ENCODE measurements around the gene FIS1. TPM values are rescaled to one million over a fixed set of nuclear protein-coding genes. Genes with fewer than 3 reads are reported as not detected.
"Not testable (repeated sequence)": the region's sequence is repeated elsewhere in the genome, so short reads cannot be mapped to it uniquely, and the experiment has no call there.

Gene FIS1
- total RNA-seq, 1 experiment from 2014 or later: 124 TPM

GRCh38 chr7:101294039-101294831 lies 49.4 kb upstream of the FIS1 start:
- peaks cover 15% of the 10 kb centered on the region; the same call in 1 of the 2 replicates for H3K4me1 ChIP-seq (ENCODE audit: insufficient read depth, low read length)
- no peaks in the 10 kb centered on the region for H3K23me2 ChIP-seq (ENCODE audit: insufficient read length, low read depth, low read length, poor library complexity, severe bottlenecking)
- DNase-seq: peak; percentile 97
- no peak overlapping the region for H3T11ph ChIP-seq (ENCODE audit: low read length)
- H4K5ac ChIP-seq (ENCODE audit: insufficient read length, low read depth, low read length): peak overlapping the region; percentile 19
- no peaks in the 10 kb centered on the region for H4K20me1 ChIP-seq (ENCODE audit: control insufficient read depth, insufficient read depth, insufficient read length)
- no peaks in the 10 kb centered on the region for H3K79me1 ChIP-seq (ENCODE audit: insufficient read depth, low read depth, low read length, poor library complexity, severe bottlenecking)
- peak overlapping the region; percentile 98 for H3K27ac ChIP-seq (ENCODE audit: insufficient read length, low read depth, low read length)
- H3K9ac ChIP-seq (ENCODE audit: extremely low read depth, insufficient read length, low read length): peak overlapping the region; percentile 36
- TF ChIP-seq CTCF (conservative IDR thresholded peaks at IDR 0.05): no peak
- H2BK20ac ChIP-seq (ENCODE audit: low read depth, low read length, poor library complexity, severe bottlenecking): no peak overlapping the region
- H2BK5ac ChIP-seq (ENCODE audit: insufficient read length, low read length): peak overlapping the region; percentile 56
- no peak overlapping the region for H3K23ac ChIP-seq (ENCODE audit: insufficient read length, low read depth, low read length)
- H3K56ac ChIP-seq (ENCODE audit: insufficient read length, low read depth, low read length): peak overlapping the region; percentile 3
- H3K4me3 Mint-ChIP-seq: peak overlapping the region; percentile 31 to 33
- no peak overlapping the region; the same call in 1 of the 2 replicates for H3K4ac ChIP-seq (ENCODE audit: low read depth, low read length)
- no peak overlapping the region for H4K8ac ChIP-seq (replicated peaks; ENCODE audit: insufficient read length, low read depth, low read length)
- H3K9me3 ChIP-seq (ENCODE audit: control insufficient read depth, low read depth, low read length): no peaks in the 10 kb centered on the region
- no peaks in the 10 kb centered on the region for H3K9me3 Mint-ChIP-seq
- peak overlapping the region; percentile 61 for H2BK120ac ChIP-seq (ENCODE audit: low read depth, low read length, poor library complexity, severe bottlenecking)
- H2AK5ac ChIP-seq (ENCODE audit: insufficient read length, low read length): peak overlapping the region; percentile 17
- peak overlapping the region; percentile 10 for H3K4me2 ChIP-seq (ENCODE audit: insufficient read depth, insufficient read length, low read length)
- peak overlapping the region; percentile 16 for H2BK12ac ChIP-seq (ENCODE audit: insufficient read length, low read depth, low read length)
- peak overlapping the region; percentile 62; the same call in 1 of the 2 replicates for H3K14ac ChIP-seq (ENCODE audit: insufficient read depth, low read length)
- peak overlapping the region; percentile 90 for H3K18ac ChIP-seq (ENCODE audit: insufficient read length, low read depth, low read length)
- H2BK15ac ChIP-seq (ENCODE audit: low read depth, low read length): no peak overlapping the region
- H3K27me3 Mint-ChIP-seq (ENCODE audit: low read depth): no peaks in the 10 kb centered on the region
- no peaks in the 10 kb centered on the region for H3K27me3 ChIP-seq (ENCODE audit: insufficient read depth, low read length)
- H3K27ac Mint-ChIP-seq: peak overlapping the region; percentile 99
- peak overlapping the region; percentile 22 for H4K91ac ChIP-seq (ENCODE audit: insufficient read length, low read depth, low read length)
- H2AFZ ChIP-seq (ENCODE audit: low read length): no peak overlapping the region
- peaks cover 48 to 54% of the 10 kb centered on the region in 2 experiments for H3K4me1 Mint-ChIP-seq
- peaks cover 0 to 4% (median 0%) of the 10 kb centered on the region in 3 experiments; a peak in 2 of 7 replicates for H3K36me3 Mint-ChIP-seq (ENCODE audit: insufficient read depth in 1 of 3, low read depth in 3 of 3)
- peaks cover under 1% of the 10 kb centered on the region; the same call in 1 of the 2 replicates for H3K79me2 ChIP-seq (ENCODE audit: insufficient read depth, low read length)
- WGBS (ENCODE audit: extremely low coverage, insufficient read length, low lambda C conversion rate): no CpG with 5 or more reads among the region's 12 CpGs

- not testable (repeated sequence) for H2BK20ac ChIP-seq (ENCODE audit: low read depth, low read length, poor library complexity, severe bottlenecking); H3K23me2 ChIP-seq (ENCODE audit: insufficient read length, low read depth, low read length, poor library complexity, severe bottlenecking); H4K5ac ChIP-seq (ENCODE audit: insufficient read length, low read depth, low read length); H2BK15ac ChIP-seq (ENCODE audit: low read depth, low read length); H3K79me1 ChIP-seq (ENCODE audit: insufficient read depth, low read depth, low read length, poor library complexity, severe bottlenecking); H3K79me2 ChIP-seq (ENCODE audit: insufficient read depth, low read length); H3K9me3 Mint-ChIP-seq; H2AK5ac ChIP-seq (ENCODE audit: insufficient read length, low read length); H3K9me3 ChIP-seq (ENCODE audit: control insufficient read depth, low read depth, low read length); H4K20me1 ChIP-seq (ENCODE audit: control insufficient read depth, insufficient read depth, insufficient read length); H4K8ac ChIP-seq (replicated peaks; ENCODE audit: insufficient read length, low read depth, low read length); H3K27me3 ChIP-seq (ENCODE audit: insufficient read depth, low read length); H3K56ac ChIP-seq (ENCODE audit: insufficient read length, low read depth, low read length); H2AFZ ChIP-seq (ENCODE audit: low read length); H3K27me3 Mint-ChIP-seq (ENCODE audit: low read depth); H3K23ac ChIP-seq (ENCODE audit: insufficient read length, low read depth, low read length); H3K4ac ChIP-seq (ENCODE audit: low read depth, low read length); H3T11ph ChIP-seq (ENCODE audit: low read length); H3K36me3 Mint-ChIP-seq (ENCODE audit: insufficient read depth in 1 of 3, low read depth in 3 of 3)
- H3K4me1 Mint-ChIP-seq: peaks cover 51 to 57% of the 10 kb centered on the region in 2 experiments
- H3K4me3 Mint-ChIP-seq: peak overlapping the region in 1 of 2 experiments; percentile 31; a peak in 3 of 5 replicates
- H3K9ac ChIP-seq (ENCODE audit: extremely low read depth, insufficient read length, low read length): peak overlapping the region; percentile 34
- H3K14ac ChIP-seq (ENCODE audit: insufficient read depth, low read length): peak overlapping the region; percentile 21; the same call in 1 of the 2 replicates
- peaks cover 14% of the 10 kb centered on the region; the same call in 1 of the 2 replicates for H3K4me1 ChIP-seq (ENCODE audit: insufficient read depth, low read length)
- H3K27ac Mint-ChIP-seq: peak overlapping the region; percentile 99
- peak overlapping the region; percentile 72 for H4K91ac ChIP-seq (ENCODE audit: insufficient read length, low read depth, low read length)
- H2BK12ac ChIP-seq (ENCODE audit: insufficient read length, low read depth, low read length): peak overlapping the region; percentile 38
- H2BK5ac ChIP-seq (ENCODE audit: insufficient read length, low read length): peak overlapping the region; percentile 37
- H3K18ac ChIP-seq (ENCODE audit: insufficient read length, low read depth, low read length): peak overlapping the region; percentile 89
- H2BK120ac ChIP-seq (ENCODE audit: low read depth, low read length, poor library complexity, severe bottlenecking): peak overlapping the region; percentile 15
- peak overlapping the region; percentile 93 for H3K27ac ChIP-seq (ENCODE audit: insufficient read length, low read depth, low read length)
- peak overlapping the region; percentile 32 for H3K4me2 ChIP-seq (ENCODE audit: insufficient read depth, insufficient read length, low read length)
- DNase-seq: peak; percentile 50
- WGBS (ENCODE audit: extremely low coverage, insufficient read length, low lambda C conversion rate): no CpG with 5 or more reads among the region's 16 CpGs
These were observed 48.5 kb upstream of the FIS1 start for GRCh38 chr7:101293069-101294021.

Measured in H9 (cell line).